CD4-positive, alpha-beta memory T cell (primary cell): ENCODE measurements around the gene LGALS3. TPM values are rescaled to one million over a fixed set of nuclear protein-coding genes. Genes with fewer than 3 reads are reported as not detected.

Experiments used
- CTCF ChIA-PET: fragments of 350-600 bp; sonication (Branson Sonifier 250); formaldehyde crosslinking; loops from one replicate; lab custom pipeline; 2021; ENCODE audit warnings: inconsistent platforms; ENCODE audit not compliant: partially characterized antibody; lab: Charles Lee
- POLR2A ChIA-PET: fragments of 350-600 bp; sonication (Branson Sonifier 250); formaldehyde crosslinking; loops from one replicate; lab custom pipeline; 2021; ENCODE audit not compliant: partially characterized antibody; lab: Charles Lee
- DNase-seq, 5 donors: peaks; one replicate each; pipeline versions ENCODE4 v3.0.0 to v3.0.0-alpha.2; 2020 to 2022; ENCODE audit warnings: mixed read lengths in 1 of 5
- H3K27ac ChIP-seq: one replicate; pipeline ENCODE4 v1.7.0; 2013; ENCODE audit warnings: low read depth, low read length
- H3K27me3 ChIP-seq: 2 replicates; pipeline ENCODE4 v1.7.0; 2013; ENCODE audit warnings: mild to moderate bottlenecking, low read length, moderate library complexity; ENCODE audit not compliant: insufficient read depth
- H3K36me3 ChIP-seq: 2 replicates; pipeline ENCODE4 v1.7.0; 2013; ENCODE audit warnings: mild to moderate bottlenecking, low read length, moderate library complexity; ENCODE audit not compliant: insufficient read depth
- H3K4me1 ChIP-seq: 2 replicates; pipeline ENCODE4 v1.7.0; 2013; ENCODE audit warnings: mild to moderate bottlenecking, low read length, moderate library complexity; ENCODE audit not compliant: insufficient read depth
- H3K4me3 ChIP-seq, 2 donors: one replicate each; pipeline ENCODE4 v1.7.0; 2013; ENCODE audit warnings: low read length in 2 of 2, mild to moderate bottlenecking in 1 of 2
- H3K9me3 ChIP-seq, 2 donors: one replicate each; pipeline ENCODE4 v1.7.0; 2013; ENCODE audit warnings: low read length in 2 of 2, control low read depth in 1 of 2; ENCODE audit not compliant: control insufficient read depth in 1 of 2
- H3K27ac Mint-ChIP-seq, 7 donors: one replicate each; pipeline ENCODE4 v1.8.0; 2020 to 2021; ENCODE audit warnings: mixed read lengths in 7 of 7, mild to moderate bottlenecking in 6 of 7, inconsistent platforms in 3 of 7, moderate library complexity in 3 of 7
- H3K27me3 Mint-ChIP-seq, 2 donors: one replicate each; pipeline ENCODE4 v1.8.0; 2020 to 2021; ENCODE audit warnings: mixed read lengths in 2 of 2
- H3K36me3 Mint-ChIP-seq, 2 donors: one replicate each; pipeline ENCODE4 v1.8.0; 2020 to 2021; ENCODE audit warnings: mixed read lengths in 2 of 2, inconsistent platforms in 1 of 2, mild to moderate bottlenecking in 1 of 2
- H3K4me1 Mint-ChIP-seq, 4 donors: one replicate each; pipeline ENCODE4 v1.8.0; 2020 to 2021; ENCODE audit warnings: mixed read lengths in 4 of 4, mild to moderate bottlenecking in 1 of 4
- H3K4me3 Mint-ChIP-seq, 8 donors: one replicate each; pipeline ENCODE4 v1.8.0; 2020 to 2021; ENCODE audit warnings: mixed read lengths in 8 of 8, mild to moderate bottlenecking in 7 of 8, moderate library complexity in 6 of 8, inconsistent platforms in 3 of 8
- H3K9me3 Mint-ChIP-seq, 8 donors: one replicate each; pipeline ENCODE4 v1.8.0; 2020 to 2021; ENCODE audit warnings: mixed read lengths in 8 of 8, mild to moderate bottlenecking in 5 of 8, inconsistent platforms in 3 of 8, moderate library complexity in 1 of 8
- intact Hi-C: fragments of 100-400 bp; cut with micrococcal nuclease; formaldehyde crosslinking; loops from one replicate; pipeline ENCODE4 v1.15.1; 2023
- polyA plus RNA-seq, 2 donors: library from polyadenylated mRNA; unstranded; fragments of 300-500 nt; fragmentation: Illumina TruSeq; gene quantifications; one replicate each; pipeline ENCODE4 v1.2.3, GENCODE V29; 2021
- total RNA-seq, 2 experiments: library from RNA; stranded (reverse); gene quantifications; one replicate each; pipeline ENCODE4 v1.2.3, GENCODE V29; 2021

LGALS3 gene
- total and polyA plus RNA-seq, 4 experiments from 2014 or later: 46.3 to 98.1 (median 69.9) TPM

DNA sequence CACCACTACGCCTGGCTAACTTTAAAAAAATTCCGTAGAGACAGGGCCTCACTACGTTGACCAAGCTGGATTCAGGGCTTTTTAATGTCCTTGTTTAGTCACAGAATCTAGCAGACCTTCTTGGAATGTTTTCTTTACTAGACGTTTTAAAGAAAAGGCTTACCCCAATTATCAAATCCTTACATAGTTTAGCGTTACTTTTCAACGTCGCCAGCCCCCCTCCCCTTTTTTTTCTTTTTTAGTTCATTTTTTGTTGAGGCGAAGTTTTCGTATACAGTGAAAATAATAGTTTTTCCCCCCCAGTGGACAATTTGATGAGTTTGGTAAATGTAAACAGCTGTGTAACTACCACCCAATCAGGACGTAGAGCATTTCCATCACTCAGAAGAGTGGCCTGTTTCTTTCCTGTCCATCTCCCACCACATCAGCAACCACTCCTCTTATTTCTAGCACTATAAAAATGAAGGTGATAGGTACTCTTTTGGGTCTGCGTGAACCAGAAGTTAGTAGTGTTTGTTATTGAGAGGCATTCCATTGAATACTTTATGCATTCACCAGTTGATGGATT lies 63.1 kb downstream of the LGALS3 start:
- CTCF ChIA-PET: interaction anchor here (0.7 to 1.5 kb wide), 4 partner anchors 31 to 235 kb away, joined by 3 to 7 read pairs (median 4); partner anchors contain the start of gene MAPK1IP1L
- intact Hi-C loops: no loop called here

GRCh38 chr14:55194656-55195355 lies 65.8 kb downstream of the LGALS3 start:
- Histone ChIP-seq H3K27ac (no peak overlapping the region), H3K27me3 (peaks cover 4% of the 10 kb centered on the region), H3K4me3 (no peak overlapping the region), H3K9me3 (no peaks in the 10 kb centered on the region), H3K36me3 (no peaks in the 10 kb centered on the region), H3K4me1 (peaks cover 15% of the 10 kb centered on the region)
- Mint-ChIP-seq H3K4me1 (peaks cover 6 to 25% (median 12%) of the 10 kb centered on the region in 4 donors), H3K9me3 (no peaks in the 10 kb centered on the region), H3K4me3 (no peak overlapping the region), H3K27me3 (no peaks in the 10 kb centered on the region), H3K27ac (no peak overlapping the region), H3K36me3 (no peaks in the 10 kb centered on the region)
- intact Hi-C loops: no loop called here
- DNase-seq: no peak
- CTCF ChIA-PET: interaction anchor here (1.2 to 1.3 kb wide), 2 partner anchors 9 to 34 kb away, joined by 3 read pairs; no protein-coding TSS in a partner anchor
- POLR2A ChIA-PET: no interaction called here

More for the DNA sequence above, 63.1 kb downstream of the LGALS3 start:
- peak overlapping the region; percentile 36 to 76 for H3K4me3 ChIP-seq
- POLR2A ChIA-PET: interaction anchor here (1.1 kb wide), 2 partner anchors 21 to 141 kb away, joined by 3 to 6 read pairs; partner anchors contain the start of gene MAPK1IP1L
- H3K4me1 ChIP-seq: peaks cover 15% of the 10 kb centered on the region
- H3K36me3 ChIP-seq: no peaks in the 10 kb centered on the region
- no peaks in the 10 kb centered on the region for H3K9me3 ChIP-seq
- Mint-ChIP-seq H3K4me1 (peaks cover 6 to 25% (median 12%) of the 10 kb centered on the region in 4 donors), H3K27me3 (no peaks in the 10 kb centered on the region), H3K4me3 (peak overlapping the region; percentile 84 to 97 (median 90)), H3K27ac (peak overlapping the region in 5 of 7 donors; percentile 35 to 84 (median 77)), H3K36me3 (no peaks in the 10 kb centered on the region), H3K9me3 (no peaks in the 10 kb centered on the region)
- peak overlapping the region; percentile 60 for H3K27ac ChIP-seq
- H3K27me3 ChIP-seq: no peaks in the 10 kb centered on the region
- no peak for DNase-seq

Other genes with a start within 250 kb of the LGALS3 start
- 10 to 100 TPM; 28.4 to 30.2 TPM for gene GCH1, start 226.4 kb upstream of the LGALS3 start, total RNA-seq
- gene GCH1, start 226.4 kb upstream of the LGALS3 start, polyA plus RNA-seq: 10 to 100 TPM; 30.8 to 31.9 TPM
- gene WDHD1, start 102.2 kb upstream of the LGALS3 start, total RNA-seq: 1 to 10 TPM; 4.0 to 4.1 TPM
- 1 to 10 TPM; 1.4 to 3.3 TPM for gene WDHD1, start 102.2 kb upstream of the LGALS3 start, polyA plus RNA-seq
- gene SOCS4, start 102.0 kb upstream of the LGALS3 start, total RNA-seq: 10 to 100 TPM; 19.2 to 24.5 TPM
- 1 to 10 TPM; 3.3 to 3.9 TPM for gene SOCS4, start 102.0 kb upstream of the LGALS3 start, polyA plus RNA-seq
- gene MAPK1IP1L, start 77.6 kb upstream of the LGALS3 start, total RNA-seq: 10 to 100 TPM; 67.2 to 73.4 TPM
- 10 to 100 TPM; 82.1 to 89.3 TPM for gene MAPK1IP1L, start 77.6 kb upstream of the LGALS3 start, polyA plus RNA-seq
- gene DLGAP5, start 62.3 kb downstream of the LGALS3 start, total RNA-seq: not detected
- not detected for gene DLGAP5, start 62.3 kb downstream of the LGALS3 start, polyA plus RNA-seq
- gene FBXO34, start 142.2 kb downstream of the LGALS3 start, total RNA-seq: 10 to 100 TPM; 42.1 to 43.6 TPM
- 10 to 100 TPM; 33.8 to 44.1 TPM for gene FBXO34, start 142.2 kb downstream of the LGALS3 start, polyA plus RNA-seq